Epithelial cell of proximal tubule (primary cell): ENCODE results near the gene CCDC137. TPM values are rescaled to one million over a fixed set of nuclear protein-coding genes. Genes with fewer than 3 reads are reported as not detected.

ENCODE experiments used
- DNase-seq: peaks from one replicate; pipeline ENCODE4 v3.0.0-alpha.2; 2011; ENCODE audit warnings: low read depth
- H3K4me3 ChIP-seq: 2 replicates; pipeline ENCODE4 v1.5.1; 2011; ENCODE audit warnings: low read depth, mild to moderate bottlenecking, low read length
- total RNA-seq: library from RNA; depleted of rRNA; stranded (reverse); fragments of >200 nt; gene quantifications from 2 replicates; pipeline ENCODE4 v1.2.3, GENCODE V29; 2015
- TF ChIP-seq, protein P1 (sequence below): conservative IDR thresholded peaks from 2 replicates; pipeline ENCODE4 v1.5.1; 2012; ENCODE audit warnings: low read depth, mild to moderate bottlenecking, low read length

CCDC137 gene
- total RNA-seq, 1 donor from 2014 or later = 32.7 TPM

- TF ChIP-seq, protein P1, sequence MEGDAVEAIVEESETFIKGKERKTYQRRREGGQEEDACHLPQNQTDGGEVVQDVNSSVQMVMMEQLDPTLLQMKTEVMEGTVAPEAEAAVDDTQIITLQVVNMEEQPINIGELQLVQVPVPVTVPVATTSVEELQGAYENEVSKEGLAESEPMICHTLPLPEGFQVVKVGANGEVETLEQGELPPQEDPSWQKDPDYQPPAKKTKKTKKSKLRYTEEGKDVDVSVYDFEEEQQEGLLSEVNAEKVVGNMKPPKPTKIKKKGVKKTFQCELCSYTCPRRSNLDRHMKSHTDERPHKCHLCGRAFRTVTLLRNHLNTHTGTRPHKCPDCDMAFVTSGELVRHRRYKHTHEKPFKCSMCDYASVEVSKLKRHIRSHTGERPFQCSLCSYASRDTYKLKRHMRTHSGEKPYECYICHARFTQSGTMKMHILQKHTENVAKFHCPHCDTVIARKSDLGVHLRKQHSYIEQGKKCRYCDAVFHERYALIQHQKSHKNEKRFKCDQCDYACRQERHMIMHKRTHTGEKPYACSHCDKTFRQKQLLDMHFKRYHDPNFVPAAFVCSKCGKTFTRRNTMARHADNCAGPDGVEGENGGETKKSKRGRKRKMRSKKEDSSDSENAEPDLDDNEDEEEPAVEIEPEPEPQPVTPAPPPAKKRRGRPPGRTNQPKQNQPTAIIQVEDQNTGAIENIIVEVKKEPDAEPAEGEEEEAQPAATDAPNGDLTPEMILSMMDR = no peak
- DNase-seq = no peak
- H3K4me3 ChIP-seq = no peak overlapping the region
Measured at GRCh38 chr17:81706232-81706611, 39.7 kb downstream of the CCDC137 start.

- TF ChIP-seq, protein P1 = no peak
- H3K4me3 ChIP-seq = no peak overlapping the region
- DNase-seq = no peak
Measured at GRCh38 chr17:81706757-81707624, 40.5 kb downstream of the CCDC137 start.

DNA sequence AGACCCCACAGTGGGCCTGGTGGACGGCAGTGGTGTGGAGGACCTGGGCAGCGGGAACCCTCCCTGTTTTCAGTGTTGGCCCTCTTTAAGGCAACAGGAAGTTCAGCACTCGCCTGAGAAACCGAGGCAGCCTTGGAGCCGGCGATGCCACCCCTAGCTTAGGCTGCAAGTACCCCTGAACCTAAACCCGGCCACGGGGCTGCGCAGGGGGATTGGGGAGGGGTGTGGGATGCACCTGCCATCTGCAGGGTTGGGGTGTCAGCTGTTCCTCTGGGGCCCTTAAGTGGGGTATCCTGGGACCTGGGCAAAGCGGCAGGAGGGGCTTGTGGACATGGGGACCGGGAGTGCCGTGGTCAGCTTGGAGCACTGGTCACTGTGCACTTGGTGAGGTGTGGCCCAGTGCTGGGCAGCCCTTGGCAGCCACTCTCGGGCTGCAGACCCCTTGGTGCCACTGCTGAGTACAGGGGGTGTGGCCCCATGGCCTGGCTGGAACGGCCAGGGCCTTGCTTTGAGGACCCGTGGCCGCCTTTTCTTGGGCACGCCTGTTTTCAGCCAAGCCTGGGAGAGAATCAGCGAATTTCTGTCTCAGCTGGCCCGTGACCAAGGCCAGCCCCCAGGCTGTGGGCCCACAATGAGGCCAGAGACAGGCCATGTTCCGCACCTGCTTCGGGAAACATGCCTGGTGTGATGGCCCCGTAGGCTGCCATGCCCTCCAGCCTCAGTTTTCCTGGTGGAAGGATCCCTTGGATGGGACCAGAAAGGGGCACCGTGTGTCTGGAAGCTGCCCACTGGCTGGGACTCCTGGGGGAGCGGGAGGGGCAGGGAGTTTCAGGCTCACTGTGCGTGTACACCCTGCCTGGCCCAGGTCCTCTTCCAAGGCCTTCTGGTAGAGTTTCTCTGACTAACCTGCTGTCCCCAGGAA, 41.4 kb downstream of the CCDC137 start:
- TF ChIP-seq, protein P1 = no peak
- DNase-seq = no peak
- H3K4me3 ChIP-seq = no peak overlapping the region

DNA sequence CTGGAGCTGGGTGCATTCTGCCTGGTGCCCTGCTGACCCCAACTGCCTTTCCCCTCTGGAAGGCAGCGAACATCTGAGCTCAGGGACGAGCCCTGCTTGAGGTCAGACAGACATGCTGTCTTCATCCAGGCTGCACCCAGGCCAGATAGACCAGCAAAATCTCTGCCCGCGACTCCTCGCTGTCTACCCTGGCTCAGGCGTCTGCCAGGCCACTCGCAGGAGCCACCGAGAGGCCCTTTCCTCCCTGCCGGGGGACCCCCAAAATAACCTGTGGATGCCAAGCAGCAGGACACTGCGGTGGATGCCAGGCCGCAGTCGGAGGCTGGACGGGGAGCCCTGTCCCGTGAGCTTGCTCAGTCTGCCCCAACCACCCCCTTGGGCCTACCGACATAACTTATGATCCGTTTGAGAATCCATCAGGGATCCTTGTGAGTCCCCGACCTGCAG, 42.2 kb downstream of the CCDC137 start:
- no peak for DNase-seq
- H3K4me3 ChIP-seq = no peak overlapping the region
- TF ChIP-seq, protein P1 = no peak

DNA sequence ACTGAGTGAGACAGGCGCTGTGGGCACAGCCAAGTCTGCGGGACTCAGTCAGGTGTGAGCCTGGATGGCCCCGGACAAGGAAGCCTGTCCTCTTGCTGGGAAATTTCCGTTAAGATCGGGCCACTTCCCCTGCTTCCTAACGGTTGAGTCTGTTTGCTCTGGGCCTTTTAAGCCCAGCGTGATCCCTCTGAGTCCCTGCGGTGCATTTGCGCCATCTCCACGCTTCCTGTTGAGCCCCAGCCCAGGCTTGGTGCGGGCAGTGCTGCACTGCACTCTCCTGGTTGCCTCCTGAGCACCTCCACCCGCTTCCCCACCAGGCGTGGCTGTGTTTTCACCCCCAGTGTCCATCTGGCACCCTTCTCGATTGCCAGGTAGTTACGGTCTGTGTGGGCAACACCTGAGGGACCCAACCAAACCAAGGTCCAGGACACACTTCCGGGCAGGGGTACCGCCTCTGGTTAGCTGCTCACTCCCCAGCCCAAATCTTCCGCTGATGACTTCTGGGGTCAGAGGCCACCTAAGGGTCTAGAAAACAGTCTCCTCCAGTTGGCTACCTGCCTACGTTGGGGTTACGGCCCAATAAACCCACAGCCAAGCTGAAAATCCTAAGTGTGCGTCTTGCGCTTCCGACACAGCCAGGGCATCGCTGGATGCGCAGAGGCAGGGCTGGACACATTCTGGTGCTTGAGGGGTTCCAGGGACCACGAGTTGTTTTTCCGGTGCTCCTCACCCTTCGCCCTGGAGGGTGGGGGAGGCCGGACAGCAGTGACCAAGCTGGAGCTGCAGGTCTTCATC, 44.2 kb downstream of the CCDC137 start:
- peak overlapping the region; percentile 72 for H3K4me3 ChIP-seq
- DNase-seq = no peak
- TF ChIP-seq, protein P1 = no peak

GRCh38 chr17:81711814-81712467, 45.4 kb downstream of the CCDC137 start, which contains the start of gene SLC25A10:
TSS of gene SLC25A10 (plus strand) at chr17:81712284. CDS start at chr17:81712427, 143 bp downstream.
- peak within 1 kb of the TSS; percentile 72 for H3K4me3 ChIP-seq
- DNase-seq = no peak
- TF ChIP-seq, protein P1 = no peak
